ENCODE data around the gene DPH6.
A peak's percentile ranks its signal among the peaks of the same experiment; 100 is the strongest.
"Not testable (repeated sequence)": the region's sequence is repeated elsewhere in the genome, so short reads cannot be mapped to it uniquely, and the experiment has no call there.

Gene DPH6, protein sequence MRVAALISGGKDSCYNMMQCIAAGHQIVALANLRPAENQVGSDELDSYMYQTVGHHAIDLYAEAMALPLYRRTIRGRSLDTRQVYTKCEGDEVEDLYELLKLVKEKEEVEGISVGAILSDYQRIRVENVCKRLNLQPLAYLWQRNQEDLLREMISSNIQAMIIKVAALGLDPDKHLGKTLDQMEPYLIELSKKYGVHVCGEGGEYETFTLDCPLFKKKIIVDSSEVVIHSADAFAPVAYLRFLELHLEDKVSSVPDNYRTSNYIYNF

DNA sequence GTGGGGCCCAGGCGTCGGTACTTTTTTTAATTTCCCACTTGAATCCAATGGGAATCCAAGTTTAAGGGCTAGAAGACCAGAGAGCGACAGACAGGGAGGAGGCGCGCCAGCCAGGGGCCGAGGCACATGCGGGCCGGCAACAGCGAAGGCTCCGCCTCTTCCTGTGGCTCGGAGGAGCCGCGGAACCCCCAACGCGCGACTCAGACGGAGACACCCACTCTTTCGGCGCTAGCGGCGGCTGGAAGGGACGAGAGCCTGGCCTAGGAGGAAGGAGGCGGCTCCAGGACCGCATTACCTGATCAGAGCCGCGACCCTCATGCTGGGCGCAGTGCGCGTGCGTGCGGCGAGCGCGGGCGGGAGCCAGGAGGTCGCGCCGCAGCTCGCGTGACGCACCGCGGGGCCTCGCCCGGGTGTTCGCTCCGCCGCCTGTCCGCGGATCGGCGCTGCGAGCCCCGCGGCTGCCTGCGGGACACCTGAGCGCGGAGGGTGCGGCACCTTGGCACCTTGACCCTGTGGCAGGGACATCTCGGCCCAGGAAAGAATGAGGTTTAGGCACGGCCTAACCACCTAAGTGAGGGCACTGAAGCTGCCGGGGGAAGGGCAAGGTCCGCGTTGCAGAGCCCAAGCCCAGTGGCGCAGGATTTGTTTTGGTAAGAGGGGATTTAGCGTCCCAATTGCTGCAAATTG, at the start of gene DPH6:
Gene DPH6, minus strand, starts transcription at position 342 of the 687 bp plus-strand sequence. Its CDS starts 24 bp downstream, at position 318.
- Mint-ChIP-seq H3K9me3 (no peaks in the 10 kb centered on the region), H3K4me3 (peak within 1 kb of the TSS; percentile 98), H3K27me3 (no peaks in the 10 kb centered on the region), H3K36me3 (ENCODE audit: low read depth) (no peaks in the 10 kb centered on the region), H3K27ac (peak within 1 kb of the TSS; percentile 100), H3K4me1 (peaks cover 29% of the 10 kb centered on the region)
- ATAC-seq (peak; percentile 96), DNase-seq (peak; percentile 80)

DNA sequence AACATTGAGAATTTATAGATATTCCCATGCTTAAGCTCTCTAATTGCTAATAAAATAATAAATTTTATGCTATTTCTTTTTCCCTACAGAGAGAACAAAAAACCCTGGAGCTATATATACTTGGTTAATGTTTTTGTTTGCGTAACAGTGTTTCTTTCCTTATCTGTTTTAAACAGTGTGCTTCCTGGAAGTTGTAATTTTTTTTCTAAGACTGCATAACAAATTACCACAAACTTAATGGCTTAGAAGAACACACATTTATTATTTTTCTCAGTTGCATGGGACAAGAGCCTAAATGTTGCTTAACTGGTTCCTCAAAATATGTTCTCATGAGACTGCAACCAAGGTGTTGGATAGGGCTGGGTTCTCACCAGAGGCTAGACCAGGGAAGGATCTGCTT, 49.7 kb upstream of the DPH6 start:
- no peaks in the 10 kb centered on the region for H3K36me3 Mint-ChIP-seq (ENCODE audit: low read depth)

DNA sequence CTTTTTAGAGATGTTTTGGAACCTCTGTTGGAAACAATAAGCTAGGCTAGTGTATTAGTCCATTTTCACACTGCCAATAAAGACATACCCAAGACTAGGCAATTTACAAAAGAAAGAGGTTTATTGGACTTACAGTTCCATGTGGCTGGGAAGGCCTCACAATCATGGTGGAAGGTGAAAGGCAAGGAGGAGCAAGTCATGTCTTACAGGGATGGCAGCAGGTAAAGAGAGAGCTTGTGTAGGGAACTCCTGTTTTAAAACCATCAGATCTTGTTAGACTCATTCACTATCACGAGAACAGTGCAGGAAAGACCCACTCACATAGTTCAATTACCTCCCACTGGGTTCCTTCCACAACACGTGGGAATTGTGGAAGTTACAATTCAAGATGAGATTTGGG, 46.0 kb upstream of the DPH6 start:
- H3K36me3 Mint-ChIP-seq (ENCODE audit: low read depth); H3K27ac Mint-ChIP-seq; DNase-seq; H3K4me1 Mint-ChIP-seq; ATAC-seq; H3K9me3 Mint-ChIP-seq; H3K4me3 Mint-ChIP-seq; H3K27me3 Mint-ChIP-seq: not testable (repeated sequence)

More for the DNA sequence above, 49.7 kb upstream of the DPH6 start:
- H3K4me1 Mint-ChIP-seq = no peaks in the 10 kb centered on the region
- peaks cover 14% of the 10 kb centered on the region for H3K9me3 Mint-ChIP-seq
- no peak overlapping the region for H3K4me3 Mint-ChIP-seq
- no peak overlapping the region for H3K27ac Mint-ChIP-seq
- no peak for ATAC-seq
- peaks cover 12% of the 10 kb centered on the region for H3K27me3 Mint-ChIP-seq
- no peak for DNase-seq

DNA sequence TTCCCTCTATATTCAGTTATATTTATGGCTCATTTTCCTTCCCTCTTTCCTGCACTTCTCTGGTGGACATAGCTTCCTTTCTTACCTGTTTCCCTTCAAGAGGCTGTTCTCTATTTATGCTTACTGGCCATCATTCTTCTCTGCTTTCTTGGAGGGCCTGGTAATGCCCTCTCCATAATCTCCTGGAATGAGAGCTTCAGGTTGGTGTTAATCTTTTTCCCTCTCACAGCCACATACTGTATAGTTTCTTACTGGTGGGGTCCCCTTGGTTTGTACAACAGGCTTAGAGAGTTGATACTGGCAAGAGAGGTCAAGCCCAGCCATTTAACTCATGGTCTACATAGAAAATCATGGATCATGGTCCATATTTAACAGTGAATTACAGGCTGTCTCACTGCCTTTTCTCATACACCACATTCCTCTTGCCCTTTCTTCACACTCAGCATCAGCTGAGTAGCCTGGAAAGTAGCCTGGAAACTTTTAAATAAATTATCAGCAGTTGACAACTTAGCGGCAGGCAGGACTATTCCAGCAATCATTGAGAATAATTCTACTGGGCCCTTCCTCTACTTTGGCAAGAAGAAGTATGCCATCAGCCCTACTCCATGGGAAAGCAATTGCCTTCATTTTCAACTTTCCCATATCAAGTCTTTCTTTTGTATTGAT, 38.0 kb upstream of the DPH6 start:
- H3K27me3 Mint-ChIP-seq = peaks cover 4% of the 10 kb centered on the region
- no peak overlapping the region for H3K27ac Mint-ChIP-seq
- no peak for ATAC-seq
- DNase-seq = no peak
- no peaks in the 10 kb centered on the region for H3K36me3 Mint-ChIP-seq (ENCODE audit: low read depth)
- H3K9me3 Mint-ChIP-seq = no peaks in the 10 kb centered on the region
- no peaks in the 10 kb centered on the region for H3K4me1 Mint-ChIP-seq
- H3K4me3 Mint-ChIP-seq = no peak overlapping the region

DNA sequence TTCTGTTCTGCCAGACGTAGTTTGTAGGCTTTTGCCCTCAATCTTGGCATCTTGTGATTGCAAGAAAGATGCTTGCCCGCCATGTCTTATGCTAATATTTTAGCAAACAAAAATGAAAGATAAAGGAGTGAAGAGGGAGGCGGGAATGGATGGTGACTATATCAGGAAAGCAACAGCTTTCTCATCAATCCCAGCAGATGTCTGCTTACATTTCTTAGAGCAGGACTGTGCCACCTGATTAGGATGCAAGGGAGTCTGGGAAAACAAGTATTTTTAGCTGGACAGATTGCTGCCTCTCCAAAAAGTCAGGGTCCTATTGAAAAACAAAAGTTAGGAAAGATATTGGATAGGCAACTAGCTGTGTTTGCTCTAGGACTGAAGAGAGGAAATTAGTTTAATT, 34.6 kb upstream of the DPH6 start:
- H3K4me3 Mint-ChIP-seq = no peak overlapping the region
- ATAC-seq = no peak
- no peak overlapping the region for H3K27ac Mint-ChIP-seq

DNA sequence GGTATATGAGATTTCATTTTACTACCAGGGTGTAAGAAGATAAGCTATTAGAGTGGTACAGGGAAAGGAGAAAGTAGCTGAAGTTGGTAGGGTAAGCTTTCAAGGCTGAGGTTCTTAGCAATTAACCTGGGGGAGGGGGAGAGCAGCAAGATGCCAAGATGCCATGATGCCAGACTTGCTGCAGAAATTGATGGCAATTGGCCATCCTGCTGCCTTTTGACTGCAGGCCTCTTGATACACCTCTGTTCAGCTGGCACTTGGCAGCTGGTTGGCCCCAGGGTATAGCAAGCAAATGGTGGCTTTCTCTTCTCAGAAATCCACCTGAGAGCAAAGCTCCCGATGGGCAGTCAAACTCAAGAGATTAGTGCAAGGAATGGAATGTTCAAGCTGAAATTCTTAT, 21.4 kb upstream of the DPH6 start:
- DNase-seq (no peak), ATAC-seq (no peak)
- Mint-ChIP-seq H3K4me1 (no peaks in the 10 kb centered on the region), H3K27me3 (peaks cover 5% of the 10 kb centered on the region), H3K9me3 (no peaks in the 10 kb centered on the region), H3K4me3 (no peak overlapping the region), H3K36me3 (ENCODE audit: low read depth) (no peaks in the 10 kb centered on the region), H3K27ac (no peak overlapping the region)

More for the DNA sequence above, 34.6 kb upstream of the DPH6 start:
- Mint-ChIP-seq H3K36me3 (ENCODE audit: low read depth) (no peaks in the 10 kb centered on the region), H3K4me1 (no peaks in the 10 kb centered on the region), H3K27me3 (peaks cover 4% of the 10 kb centered on the region), H3K9me3 (no peaks in the 10 kb centered on the region)
- DNase-seq = no peak

DNA sequence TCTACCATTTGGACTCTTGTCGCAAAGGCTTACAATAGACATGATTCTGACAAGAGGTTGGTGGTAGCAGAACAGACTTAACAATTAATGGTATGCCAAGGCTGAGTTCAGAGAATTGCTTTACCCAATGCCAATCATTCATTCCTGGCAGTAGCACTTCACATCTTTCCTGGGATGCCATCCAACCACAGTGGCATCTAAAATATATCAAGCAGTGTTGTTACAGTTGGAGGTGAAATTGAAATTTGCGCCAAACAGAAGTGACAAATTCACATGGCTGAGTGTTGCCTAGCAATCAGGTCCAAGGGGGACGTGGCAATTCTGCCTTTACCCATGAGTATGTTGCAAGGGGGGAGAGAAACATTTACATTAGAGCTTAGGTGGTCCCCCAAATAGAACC, 21.0 kb upstream of the DPH6 start:
- no peak overlapping the region for H3K27ac Mint-ChIP-seq
- H3K27me3 Mint-ChIP-seq = peaks cover 5% of the 10 kb centered on the region

DNA sequence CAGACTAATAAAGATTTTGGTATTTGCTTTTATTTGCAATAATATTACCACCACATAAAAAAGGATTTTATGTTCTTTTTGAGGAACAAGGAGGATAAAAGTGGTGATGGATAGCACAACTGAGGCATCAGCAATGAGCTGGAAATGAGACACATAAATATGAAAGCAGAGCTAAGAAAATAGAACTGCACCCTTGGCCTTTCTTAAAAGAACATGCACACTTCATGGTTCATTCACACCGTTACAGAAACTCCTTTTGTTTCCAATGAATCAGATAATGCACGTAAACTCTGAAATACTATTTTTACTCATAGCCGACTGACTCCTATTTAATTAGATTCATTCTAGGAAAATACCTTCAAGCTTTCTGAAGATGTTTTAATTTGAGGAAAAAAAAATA, 19.9 kb upstream of the DPH6 start:
- no peaks in the 10 kb centered on the region for H3K4me1 Mint-ChIP-seq
- H3K36me3 Mint-ChIP-seq (ENCODE audit: low read depth) = no peaks in the 10 kb centered on the region
- H3K27me3 Mint-ChIP-seq = peaks cover 5% of the 10 kb centered on the region
- no peak overlapping the region for H3K4me3 Mint-ChIP-seq
- no peak for DNase-seq
- H3K27ac Mint-ChIP-seq = no peak overlapping the region
- no peaks in the 10 kb centered on the region for H3K9me3 Mint-ChIP-seq
- no peak for ATAC-seq

More for the DNA sequence above, 21.0 kb upstream of the DPH6 start:
- no peak for DNase-seq
- Mint-ChIP-seq H3K9me3 (no peaks in the 10 kb centered on the region), H3K4me3 (no peak overlapping the region), H3K36me3 (ENCODE audit: low read depth) (no peaks in the 10 kb centered on the region), H3K4me1 (no peaks in the 10 kb centered on the region)
- ATAC-seq = no peak

DNA sequence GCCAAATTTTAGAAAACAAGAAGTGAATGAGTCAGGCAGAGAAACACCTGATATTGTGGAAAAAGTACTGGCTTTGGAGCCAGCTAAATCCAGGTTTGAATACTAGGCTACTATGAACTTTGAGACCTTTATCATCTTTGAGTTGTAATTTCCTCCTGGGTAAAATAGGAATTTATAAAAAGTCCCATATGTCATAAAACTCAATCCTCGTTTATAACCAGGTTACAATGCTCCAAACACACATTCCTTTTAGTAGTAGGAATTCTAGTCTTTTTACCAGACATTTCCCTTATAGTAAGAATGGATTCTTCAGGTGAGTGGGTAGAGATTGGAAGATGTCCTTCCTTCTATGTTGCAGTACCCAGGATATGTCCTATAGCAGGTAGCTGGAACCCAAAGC, 16.7 kb upstream of the DPH6 start:
- no peaks in the 10 kb centered on the region for H3K36me3 Mint-ChIP-seq (ENCODE audit: low read depth)
- no peak for ATAC-seq
- H3K4me3 Mint-ChIP-seq = no peak overlapping the region
- no peaks in the 10 kb centered on the region for H3K27me3 Mint-ChIP-seq
- no peaks in the 10 kb centered on the region for H3K9me3 Mint-ChIP-seq
- no peak overlapping the region for H3K27ac Mint-ChIP-seq
- no peak for DNase-seq
- H3K4me1 Mint-ChIP-seq = no peaks in the 10 kb centered on the region

DNA sequence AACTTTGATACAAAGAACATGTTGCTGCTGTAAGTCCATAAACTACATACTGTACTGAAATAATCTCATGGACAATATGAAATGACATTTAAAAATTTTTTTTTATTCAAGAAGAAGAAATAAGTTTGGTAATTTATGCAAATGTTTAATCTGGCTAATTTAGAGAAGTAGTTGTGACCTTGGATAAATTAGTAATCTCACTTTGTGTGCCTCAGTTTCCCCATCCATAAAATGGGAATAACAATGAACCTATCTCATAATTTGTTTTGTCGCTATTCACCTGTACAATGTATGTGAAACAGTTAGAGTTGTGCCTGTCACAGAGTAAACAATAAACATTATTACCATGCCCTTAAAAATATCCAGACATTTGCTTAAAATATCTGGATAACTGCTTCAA, 15.3 kb upstream of the DPH6 start:
- H3K36me3 Mint-ChIP-seq (ENCODE audit: low read depth) = no peaks in the 10 kb centered on the region
- no peak for ATAC-seq

DNA sequence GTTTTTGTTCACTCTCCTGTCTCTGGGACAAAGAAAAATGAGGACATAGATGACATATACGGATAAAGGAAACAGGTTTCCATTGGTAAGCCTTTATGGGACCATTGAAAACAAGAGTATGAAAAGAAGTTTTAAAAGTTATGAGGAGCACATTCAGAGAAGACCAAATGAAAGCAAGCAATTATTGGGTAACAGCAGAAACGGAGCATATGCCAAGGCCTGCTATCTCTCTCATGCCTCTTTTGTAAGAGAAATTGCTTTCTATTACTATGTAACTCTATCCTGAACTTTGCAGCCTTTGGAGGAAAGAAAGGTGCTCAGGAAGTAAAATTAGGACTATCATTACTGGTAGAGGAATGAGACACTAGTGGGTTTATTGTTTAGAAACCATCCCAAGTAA, 14.9 kb upstream of the DPH6 start:
- ATAC-seq (no peak), DNase-seq (no peak)
- H3K4me1 Mint-ChIP-seq = no peaks in the 10 kb centered on the region
- H3K9me3 Mint-ChIP-seq = no peaks in the 10 kb centered on the region
- H3K27me3 Mint-ChIP-seq = no peaks in the 10 kb centered on the region
- H3K36me3 Mint-ChIP-seq (ENCODE audit: low read depth) = no peaks in the 10 kb centered on the region
- no peak overlapping the region for H3K4me3 Mint-ChIP-seq
- H3K27ac Mint-ChIP-seq = no peak overlapping the region

More for the DNA sequence above, 15.3 kb upstream of the DPH6 start:
- Mint-ChIP-seq H3K9me3 (no peaks in the 10 kb centered on the region), H3K27me3 (no peaks in the 10 kb centered on the region), H3K27ac (no peak overlapping the region), H3K4me3 (no peak overlapping the region), H3K4me1 (no peaks in the 10 kb centered on the region)
- no peak for DNase-seq

DNA sequence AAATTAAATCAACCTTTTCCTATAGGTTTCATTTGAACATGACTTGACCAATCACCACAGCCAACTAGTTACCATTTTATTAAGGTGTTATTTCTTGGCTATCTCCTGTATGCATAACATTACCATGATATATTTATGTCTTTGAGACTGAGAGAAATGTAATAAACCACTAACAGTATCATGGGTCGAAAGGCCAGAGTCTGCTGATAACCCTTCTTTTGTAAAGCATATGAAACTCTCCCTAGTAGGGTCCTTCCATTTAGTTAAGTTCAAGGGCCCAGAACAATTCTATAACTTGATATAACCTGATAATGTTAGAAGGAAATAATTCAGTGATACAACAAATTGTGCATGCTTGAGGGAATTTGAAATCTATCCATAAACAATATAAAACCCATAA, 14.3 kb upstream of the DPH6 start:
- no peak overlapping the region for H3K27ac Mint-ChIP-seq
- H3K36me3 Mint-ChIP-seq (ENCODE audit: low read depth) = no peaks in the 10 kb centered on the region
- ATAC-seq = no peak
- no peaks in the 10 kb centered on the region for H3K4me1 Mint-ChIP-seq
- H3K27me3 Mint-ChIP-seq = no peaks in the 10 kb centered on the region
- DNase-seq = no peak
- no peaks in the 10 kb centered on the region for H3K9me3 Mint-ChIP-seq
- H3K4me3 Mint-ChIP-seq = no peak overlapping the region

DNA sequence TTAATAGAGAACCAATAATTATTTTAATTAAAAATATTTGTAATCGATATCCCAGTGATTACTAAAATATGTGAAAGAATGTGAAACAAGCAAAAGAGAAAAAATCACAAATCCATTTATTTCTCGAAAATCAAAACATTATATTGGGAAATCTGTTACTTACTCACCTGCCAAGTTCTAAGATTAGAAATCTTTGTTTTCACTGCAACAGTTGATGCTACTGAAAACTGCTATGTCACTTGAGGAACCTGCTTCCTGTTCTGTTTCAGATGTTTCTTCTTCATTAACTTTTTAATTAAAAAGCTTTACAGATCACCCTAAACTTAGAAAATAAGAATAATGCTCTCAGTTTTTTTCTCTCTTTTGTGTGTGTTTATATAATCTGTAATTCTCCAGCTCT, 13.7 kb upstream of the DPH6 start:
- no peaks in the 10 kb centered on the region for H3K4me1 Mint-ChIP-seq
- H3K36me3 Mint-ChIP-seq (ENCODE audit: low read depth) = no peaks in the 10 kb centered on the region
- no peak overlapping the region for H3K4me3 Mint-ChIP-seq
- H3K27ac Mint-ChIP-seq = no peak overlapping the region
- no peaks in the 10 kb centered on the region for H3K9me3 Mint-ChIP-seq
- H3K27me3 Mint-ChIP-seq = no peaks in the 10 kb centered on the region
- DNase-seq (no peak), ATAC-seq (no peak)

DNA sequence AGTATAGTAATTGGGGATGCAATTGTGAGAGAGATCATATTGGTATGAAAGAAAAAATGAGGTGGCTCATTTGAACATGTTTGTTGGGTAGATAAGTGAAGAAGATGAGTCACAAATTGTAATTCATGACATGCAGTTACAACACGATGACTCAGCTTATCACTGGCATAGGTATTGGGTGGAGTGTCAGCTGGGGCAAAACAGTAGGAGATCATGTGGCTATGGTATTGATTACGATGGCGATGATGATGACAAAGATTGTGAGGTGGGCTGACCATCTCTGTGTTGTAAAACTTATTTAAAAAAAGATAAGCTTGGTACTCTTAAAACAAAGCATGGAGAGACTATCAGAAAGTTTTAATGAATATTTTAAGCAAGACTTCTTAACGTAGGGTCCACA, 11.6 kb upstream of the DPH6 start:
- H3K27me3 Mint-ChIP-seq = no peaks in the 10 kb centered on the region
- no peaks in the 10 kb centered on the region for H3K4me1 Mint-ChIP-seq
- H3K36me3 Mint-ChIP-seq (ENCODE audit: low read depth) = no peaks in the 10 kb centered on the region
- no peak overlapping the region for H3K4me3 Mint-ChIP-seq
- no peak overlapping the region for H3K27ac Mint-ChIP-seq
- DNase-seq (no peak), ATAC-seq (no peak)
- no peaks in the 10 kb centered on the region for H3K9me3 Mint-ChIP-seq

DNA sequence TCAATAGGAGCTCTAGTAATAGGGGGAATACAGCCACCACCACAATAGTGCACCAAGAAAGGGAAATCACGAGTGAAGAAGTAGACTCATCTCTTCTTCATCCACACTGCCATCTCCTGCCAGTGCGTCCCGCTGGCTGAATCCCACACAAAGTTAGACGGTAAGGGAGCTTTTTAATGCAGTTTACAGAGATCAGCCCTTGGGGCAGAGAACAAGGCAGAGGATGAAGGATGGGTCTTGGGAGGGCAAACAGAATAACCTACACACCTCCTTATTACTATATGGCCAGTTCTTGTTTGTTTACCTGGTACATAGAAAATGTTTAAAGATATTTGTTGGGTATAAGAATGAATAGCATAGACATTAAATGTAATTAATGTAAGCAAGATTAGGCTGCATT, 11.0 kb upstream of the DPH6 start:
- H3K4me3 Mint-ChIP-seq = no peak overlapping the region
- H3K27me3 Mint-ChIP-seq = no peaks in the 10 kb centered on the region
- H3K27ac Mint-ChIP-seq = no peak overlapping the region
- no peak for ATAC-seq
- H3K9me3 Mint-ChIP-seq = no peaks in the 10 kb centered on the region
- no peaks in the 10 kb centered on the region for H3K4me1 Mint-ChIP-seq
- H3K36me3 Mint-ChIP-seq (ENCODE audit: low read depth) = no peaks in the 10 kb centered on the region
- no peak for DNase-seq
